Activated naive CD4-positive, alpha-beta T cell treated with anti-CD3 and anti-CD28 coated beads, Interleukin-2, amount 10 ng/mL, durations not matched to agents 7 days and 5 days (primary cell): Measurements from ENCODE around the gene CACNG6.

Source experiments
- CTCF ChIA-PET: fragments of 350-600 bp; sonication (Branson Sonifier 250); formaldehyde crosslinking; loops from one replicate; lab custom pipeline; 2021; ENCODE audit warnings: antibody characterized with exemption; lab: Charles Lee
- DNase-seq: peaks from one replicate; pipeline ENCODE4 v3.0.0-alpha.2; 2020
- H3K27ac Mint-ChIP-seq: one replicate; pipeline ENCODE4 v1.8.0; 2021; ENCODE audit warnings: mild to moderate bottlenecking, moderate library complexity, mixed read lengths
- H3K27me3 Mint-ChIP-seq: one replicate; pipeline ENCODE4 v1.8.0; 2021; ENCODE audit warnings: mild to moderate bottlenecking, mixed read lengths
- H3K36me3 Mint-ChIP-seq: one replicate; pipeline ENCODE4 v1.8.0; 2021; ENCODE audit warnings: mixed read lengths
- H3K4me1 Mint-ChIP-seq: one replicate; pipeline ENCODE4 v1.8.0; 2021; ENCODE audit warnings: mixed read lengths
- H3K4me3 Mint-ChIP-seq: one replicate; pipeline ENCODE4 v1.8.0; 2021; ENCODE audit warnings: mild to moderate bottlenecking, moderate library complexity, mixed read lengths
- H3K9me3 Mint-ChIP-seq: one replicate; pipeline ENCODE4 v1.8.0; 2021; ENCODE audit warnings: mixed read lengths

Gene CACNG6

GRCh38 chr19:53980539-53981375 is 10.7 kb upstream of the CACNG6 start:
- DNase-seq = no peak
- Mint-ChIP-seq H3K9me3 (peaks cover 15% of the 10 kb centered on the region), H3K4me3 (no peak overlapping the region)

DNA sequence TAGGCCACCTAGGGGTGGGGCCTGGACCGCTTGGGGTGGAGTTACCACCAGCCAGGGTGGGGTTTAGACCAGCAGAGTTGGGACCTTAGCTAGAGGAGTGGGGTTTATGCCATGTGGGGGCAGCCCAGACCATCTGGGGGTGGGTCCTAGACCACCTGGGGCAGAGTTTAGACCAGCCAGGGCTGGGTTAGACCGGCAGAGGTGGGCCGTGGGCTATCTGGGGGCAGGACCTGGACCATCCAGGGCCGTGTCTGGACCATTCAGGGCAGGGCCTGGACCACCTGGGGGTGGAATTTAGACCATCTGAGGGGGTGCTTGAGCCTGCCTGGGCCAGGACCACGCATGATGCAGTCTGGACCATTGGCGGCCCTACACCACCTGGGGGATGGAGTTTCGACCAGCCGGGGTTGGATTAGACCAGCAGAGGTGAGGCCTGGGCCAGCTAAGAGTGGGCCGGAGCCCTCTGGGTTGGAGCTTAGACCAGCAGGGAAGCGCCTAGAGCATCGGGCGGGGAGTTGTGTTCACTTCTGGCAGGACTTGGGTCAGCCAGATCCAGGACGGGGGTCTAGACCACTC is 10.0 kb upstream of the CACNG6 start:
- no peak overlapping the region for H3K27ac Mint-ChIP-seq
- H3K4me1 Mint-ChIP-seq = peaks cover 29% of the 10 kb centered on the region
- H3K9me3 Mint-ChIP-seq = peaks cover 15% of the 10 kb centered on the region
- no peak overlapping the region for H3K4me3 Mint-ChIP-seq
- CTCF ChIA-PET = no interaction called here
- DNase-seq = no peak
- H3K27me3 Mint-ChIP-seq = peaks cover 56% of the 10 kb centered on the region
- peaks cover 18% of the 10 kb centered on the region for H3K36me3 Mint-ChIP-seq

More at GRCh38 chr19:53980539-53981375, 10.7 kb upstream of the CACNG6 start:
- Mint-ChIP-seq H3K27ac (no peak overlapping the region), H3K36me3 (peaks cover 18% of the 10 kb centered on the region), H3K27me3 (peaks cover 56% of the 10 kb centered on the region), H3K4me1 (peaks cover 29% of the 10 kb centered on the region)
- CTCF ChIA-PET = interaction anchor here (0.6 kb wide), 1 partner anchor 321 kb away, joined by 7 read pairs; no protein-coding TSS in a partner anchor

DNA sequence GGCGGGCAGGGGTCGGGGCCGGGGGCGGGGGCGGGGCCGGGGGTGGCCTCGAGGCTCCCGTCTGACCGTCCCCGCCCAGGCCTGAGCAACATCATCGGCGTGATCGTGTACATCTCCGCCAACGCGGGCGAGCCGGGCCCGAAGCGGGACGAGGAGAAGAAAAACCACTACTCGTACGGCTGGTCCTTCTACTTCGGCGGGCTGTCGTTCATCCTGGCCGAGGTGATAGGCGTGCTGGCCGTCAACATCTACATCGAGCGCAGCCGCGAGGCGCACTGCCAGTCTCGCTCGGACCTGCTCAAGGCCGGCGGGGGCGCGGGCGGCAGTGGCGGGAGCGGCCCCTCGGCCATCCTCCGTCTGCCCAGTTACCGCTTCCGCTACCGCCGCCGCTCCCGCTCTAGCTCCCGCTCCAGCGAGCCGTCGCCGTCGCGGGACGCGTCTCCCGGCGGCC is 9.4 kb upstream of the CACNG6 start:
- CTCF ChIA-PET = no interaction called here
- H3K4me3 Mint-ChIP-seq = no peak overlapping the region
- DNase-seq = no peak

GRCh38 chr19:53982611-53983010 is 8.8 kb upstream of the CACNG6 start:
- Mint-ChIP-seq H3K4me3 (no peak overlapping the region), H3K27me3 (peaks cover 46% of the 10 kb centered on the region), H3K9me3 (peaks cover 12% of the 10 kb centered on the region), H3K4me1 (peaks cover 25% of the 10 kb centered on the region), H3K36me3 (peaks cover 18% of the 10 kb centered on the region), H3K27ac (no peak overlapping the region)
- DNase-seq = peak; percentile 28
- CTCF ChIA-PET = no interaction called here

More for the DNA sequence above, 9.4 kb upstream of the CACNG6 start:
- Mint-ChIP-seq H3K4me1 (peaks cover 29% of the 10 kb centered on the region), H3K36me3 (peaks cover 18% of the 10 kb centered on the region), H3K27ac (no peak overlapping the region), H3K9me3 (peaks cover 15% of the 10 kb centered on the region), H3K27me3 (peaks cover 52% of the 10 kb centered on the region)

DNA sequence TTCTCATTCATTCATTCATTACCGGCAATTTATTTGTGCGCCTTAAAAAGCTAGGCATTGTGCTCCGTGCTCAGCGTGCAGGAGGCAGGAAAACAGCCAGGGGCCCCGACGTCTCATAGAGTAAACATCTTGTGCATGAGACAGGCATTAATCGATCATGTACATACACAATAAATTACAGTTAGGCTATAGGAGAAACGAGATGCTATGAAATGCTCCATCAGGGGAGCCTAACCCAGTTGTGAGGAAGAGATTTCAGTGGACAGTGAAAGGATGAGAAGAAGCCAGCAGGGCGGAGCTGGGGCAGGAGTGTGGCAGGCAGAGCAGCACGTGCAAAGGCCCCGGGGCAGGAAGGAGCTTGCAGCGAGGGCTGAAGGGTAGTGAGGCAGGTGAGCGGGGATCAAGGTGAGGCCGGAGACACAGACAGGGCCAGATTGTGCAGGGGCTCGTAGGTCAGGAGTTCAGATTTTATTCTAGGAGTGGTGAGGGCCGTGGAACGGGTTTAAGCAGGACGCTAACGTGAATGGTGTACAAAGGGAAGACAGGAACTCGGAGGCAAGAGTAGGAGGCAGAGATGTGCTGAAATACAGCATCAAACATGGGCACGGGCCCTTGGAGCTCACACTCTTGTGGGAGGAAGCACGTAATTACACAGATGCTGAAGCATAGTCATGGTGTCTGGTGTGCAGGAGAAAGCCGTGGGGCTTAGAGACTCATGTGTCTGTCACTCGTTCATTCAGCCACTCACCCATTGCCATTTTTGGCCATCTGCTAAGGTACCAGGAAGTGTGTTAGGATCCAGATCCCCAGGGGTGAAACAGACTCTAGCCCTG is 7.8 kb upstream of the CACNG6 start:
- H3K27me3 Mint-ChIP-seq = peaks cover 40% of the 10 kb centered on the region
- no peak for DNase-seq
- peaks cover 20% of the 10 kb centered on the region for H3K4me1 Mint-ChIP-seq
- H3K4me3 Mint-ChIP-seq = no peak overlapping the region
- H3K27ac Mint-ChIP-seq = no peak overlapping the region
- H3K36me3 Mint-ChIP-seq = peaks cover 16% of the 10 kb centered on the region
- H3K9me3 Mint-ChIP-seq = peaks cover 12% of the 10 kb centered on the region
- CTCF ChIA-PET = no interaction called here

- Mint-ChIP-seq H3K4me3 (no peak overlapping the region), H3K9me3 (peaks cover 2% of the 10 kb centered on the region), H3K4me1 (peaks cover 5% of the 10 kb centered on the region), H3K36me3 (peaks cover 3% of the 10 kb centered on the region), H3K27me3 (peaks cover 32% of the 10 kb centered on the region), H3K27ac (no peak overlapping the region)
- CTCF ChIA-PET = no interaction called here
- no peak for DNase-seq
Observed at GRCh38 chr19:53985863-53986262, 5.6 kb upstream of the CACNG6 start.

- peaks cover 48% of the 10 kb centered on the region for H3K27me3 Mint-ChIP-seq
- H3K4me1 Mint-ChIP-seq = no peaks in the 10 kb centered on the region
- H3K27ac Mint-ChIP-seq = no peak overlapping the region
- H3K4me3 Mint-ChIP-seq = no peak overlapping the region
- no peaks in the 10 kb centered on the region for H3K9me3 Mint-ChIP-seq
- H3K36me3 Mint-ChIP-seq = no peaks in the 10 kb centered on the region
- DNase-seq = no peak
- CTCF ChIA-PET = no interaction called here
Observed at GRCh38 chr19:53988981-53989380, 2.5 kb upstream of the CACNG6 start.

DNA sequence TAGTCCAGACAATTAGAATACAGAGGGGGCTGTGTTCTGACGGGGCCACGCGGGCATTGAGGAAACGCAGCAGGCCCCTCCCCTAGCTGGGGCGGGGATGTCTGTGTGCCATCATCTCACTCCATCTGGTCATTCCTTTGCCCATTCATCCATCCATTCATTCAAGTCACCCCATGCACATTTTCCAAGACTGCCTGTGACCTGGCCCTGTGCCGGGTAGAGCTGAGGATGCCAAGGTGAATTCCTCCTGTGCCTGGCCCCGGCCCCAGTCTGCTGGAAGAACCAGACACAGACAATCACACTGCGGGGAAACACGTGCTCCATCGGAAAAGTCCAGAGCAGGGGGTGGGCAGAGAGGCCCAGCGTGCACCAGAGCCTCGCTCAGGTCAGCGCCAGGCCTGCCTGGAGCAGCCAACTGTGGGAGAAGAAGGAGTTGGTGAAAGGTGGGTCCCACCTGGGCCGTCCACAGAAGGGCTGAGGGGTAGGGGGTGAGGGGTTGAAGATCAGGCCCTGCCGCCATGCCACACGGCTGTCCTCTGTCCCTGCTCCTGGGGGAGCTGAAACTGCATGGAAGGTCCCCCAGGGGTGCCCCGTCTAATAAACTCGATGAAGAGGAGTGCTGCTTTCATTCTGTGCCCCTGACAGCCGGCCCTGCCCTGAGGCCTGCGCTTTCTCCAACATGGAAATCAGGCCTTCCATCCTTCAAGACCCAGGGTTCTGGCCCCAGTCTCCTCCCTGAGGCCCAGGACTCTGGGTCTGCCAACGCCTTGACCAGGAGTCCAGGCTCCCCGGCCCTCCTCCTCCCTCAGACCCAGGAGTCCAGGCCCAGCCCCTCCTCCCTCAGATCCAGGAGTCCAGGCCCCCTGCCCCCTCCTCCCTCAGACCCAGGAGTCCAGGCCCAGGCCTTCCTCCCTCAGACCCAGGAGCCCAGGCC is 1.6 kb upstream of the CACNG6 start:
- Mint-ChIP-seq H3K36me3 (no peaks in the 10 kb centered on the region), H3K27me3 (peaks cover 55% of the 10 kb centered on the region), H3K4me1 (no peaks in the 10 kb centered on the region), H3K4me3 (no peak overlapping the region), H3K27ac (no peak overlapping the region), H3K9me3 (no peaks in the 10 kb centered on the region)
- no peak for DNase-seq
- CTCF ChIA-PET = no interaction called here

GRCh38 chr19:53992211-53992610 is 774 bp downstream of the CACNG6 start:
- no peaks in the 10 kb centered on the region for H3K36me3 Mint-ChIP-seq
- no peak overlapping the region for H3K4me3 Mint-ChIP-seq
- H3K27ac Mint-ChIP-seq = no peak overlapping the region
- no peaks in the 10 kb centered on the region for H3K4me1 Mint-ChIP-seq
- no peak for DNase-seq
- H3K27me3 Mint-ChIP-seq = peaks cover 63% of the 10 kb centered on the region
- H3K9me3 Mint-ChIP-seq = no peaks in the 10 kb centered on the region
- CTCF ChIA-PET = no interaction called here

DNA sequence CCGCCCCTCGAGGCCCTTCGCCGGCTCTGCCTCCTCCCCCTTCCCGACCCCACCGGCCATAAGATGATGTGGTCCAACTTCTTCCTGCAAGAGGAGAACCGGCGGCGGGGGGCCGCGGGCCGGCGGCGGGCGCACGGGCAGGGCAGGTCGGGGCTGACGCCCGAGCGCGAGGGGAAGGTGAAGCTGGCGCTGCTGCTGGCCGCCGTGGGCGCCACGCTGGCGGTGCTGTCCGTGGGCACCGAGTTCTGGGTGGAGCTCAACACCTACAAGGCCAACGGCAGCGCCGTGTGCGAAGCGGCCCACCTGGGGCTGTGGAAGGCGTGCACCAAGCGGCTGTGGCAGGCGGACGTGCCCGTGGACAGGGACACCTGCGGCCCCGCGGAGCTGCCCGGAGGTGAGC is 1.4 kb downstream of the CACNG6 start:
- Mint-ChIP-seq H3K4me3 (no peak overlapping the region), H3K27ac (no peak overlapping the region), H3K36me3 (no peaks in the 10 kb centered on the region), H3K9me3 (no peaks in the 10 kb centered on the region), H3K4me1 (no peaks in the 10 kb centered on the region), H3K27me3 (peaks cover 63% of the 10 kb centered on the region)
- DNase-seq = no peak
- CTCF ChIA-PET = no interaction called here

DNA sequence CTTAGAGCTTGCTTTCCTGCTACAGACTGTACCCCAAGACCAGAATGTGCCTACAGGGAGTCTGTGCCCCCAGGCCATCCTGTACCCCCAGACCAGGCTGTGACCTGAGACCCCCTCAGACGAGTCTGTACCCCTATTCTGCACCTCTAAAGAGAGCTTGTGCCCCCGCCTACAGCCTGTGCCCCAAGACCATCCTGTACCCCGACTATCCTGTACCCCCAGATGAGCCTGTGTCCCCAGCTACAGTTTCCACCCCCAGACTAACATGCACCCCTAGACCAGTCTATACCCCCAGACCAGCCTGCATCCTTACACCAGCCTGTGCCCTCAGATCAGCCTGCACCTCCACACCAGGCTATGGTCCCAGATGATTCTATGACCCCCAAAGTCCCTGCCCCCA is 2.0 kb downstream of the CACNG6 start:
- no peaks in the 10 kb centered on the region for H3K9me3 Mint-ChIP-seq
- no peak overlapping the region for H3K27ac Mint-ChIP-seq
- no peak overlapping the region for H3K4me3 Mint-ChIP-seq
- H3K27me3 Mint-ChIP-seq = peaks cover 61% of the 10 kb centered on the region
- H3K4me1 Mint-ChIP-seq = no peaks in the 10 kb centered on the region
- H3K36me3 Mint-ChIP-seq = no peaks in the 10 kb centered on the region
- DNase-seq = no peak
- CTCF ChIA-PET = no interaction called here

DNA sequence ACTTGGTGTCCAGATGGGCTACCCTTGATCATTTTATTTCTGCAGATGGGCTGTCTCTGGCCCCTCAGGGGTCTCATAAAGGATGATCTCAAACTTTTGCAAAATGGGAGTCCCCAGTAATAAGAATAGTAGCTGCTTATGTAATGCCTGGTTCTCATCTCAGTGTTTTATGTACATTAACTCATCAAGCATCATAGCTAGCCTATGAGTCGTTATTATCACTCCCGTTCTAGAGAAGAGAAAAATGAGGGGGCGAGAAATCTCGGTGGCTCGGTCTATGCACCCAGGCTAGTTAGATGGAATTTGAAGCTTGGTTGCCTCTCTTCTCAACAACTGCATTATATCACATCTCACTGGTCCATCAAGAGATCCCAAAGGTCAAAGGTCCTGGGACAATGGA is 3.4 kb downstream of the CACNG6 start:
- no peak for DNase-seq
- no peak overlapping the region for H3K4me3 Mint-ChIP-seq
- CTCF ChIA-PET = no interaction called here
- H3K27ac Mint-ChIP-seq = no peak overlapping the region
- H3K9me3 Mint-ChIP-seq = no peaks in the 10 kb centered on the region
- H3K4me1 Mint-ChIP-seq = no peaks in the 10 kb centered on the region
- peaks cover 51% of the 10 kb centered on the region for H3K27me3 Mint-ChIP-seq
- no peaks in the 10 kb centered on the region for H3K36me3 Mint-ChIP-seq

DNA sequence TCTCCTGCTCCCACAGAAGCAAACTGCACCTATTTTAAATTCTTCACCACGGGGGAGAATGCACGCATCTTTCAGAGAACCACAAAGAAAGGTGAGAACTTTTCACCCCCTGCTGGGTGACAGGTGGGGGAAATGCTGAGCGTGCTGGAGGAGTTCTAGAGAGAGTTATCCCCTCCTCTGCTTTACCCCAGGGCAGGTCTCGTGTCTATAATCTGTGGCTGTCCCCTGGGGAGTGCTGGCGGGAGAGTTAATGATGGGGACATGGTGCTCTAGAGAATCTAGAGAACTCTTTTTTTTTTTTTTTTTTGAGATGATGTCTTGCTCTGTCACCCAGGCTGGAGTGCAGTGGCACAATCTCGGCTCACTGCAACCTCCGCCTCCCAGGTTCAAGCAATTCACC is 6.8 kb downstream of the CACNG6 start:
- no peaks in the 10 kb centered on the region for H3K36me3 Mint-ChIP-seq
- H3K27me3 Mint-ChIP-seq = peaks cover 22% of the 10 kb centered on the region
- CTCF ChIA-PET = no interaction called here
- no peaks in the 10 kb centered on the region for H3K4me1 Mint-ChIP-seq
- DNase-seq = no peak
- no peak overlapping the region for H3K4me3 Mint-ChIP-seq
- H3K9me3 Mint-ChIP-seq = no peaks in the 10 kb centered on the region
- no peak overlapping the region for H3K27ac Mint-ChIP-seq
